ENCODE measurements around the gene FABP2. TPM values are rescaled to one million over a fixed set of nuclear protein-coding genes. Genes with fewer than 3 reads are reported as not detected.

Gene FABP2
- total and polyA plus RNA-seq, 2 of the 8 experiments (the other 6 are each of a cell fraction or from before 2014, with no cell fraction given): not detected

DNA sequence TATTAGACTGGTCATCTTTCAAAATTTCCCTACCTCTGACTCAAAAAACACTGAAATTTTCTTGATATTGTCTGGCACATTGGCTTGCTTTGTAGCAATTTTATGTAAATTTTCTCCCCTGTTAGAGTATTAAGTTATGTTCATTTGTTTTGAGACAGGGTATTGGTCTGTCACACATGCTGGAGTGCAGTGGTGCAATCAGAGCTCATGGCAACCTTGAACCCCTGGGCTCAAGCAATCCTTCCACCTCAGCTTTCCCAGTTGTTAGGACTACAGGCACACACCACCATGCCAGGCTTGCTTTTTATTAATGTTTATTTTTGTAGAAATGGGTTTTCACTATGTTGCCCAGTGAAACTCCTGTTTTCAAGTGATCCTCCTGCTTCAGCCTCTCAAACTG is 17.5 kb downstream of the FABP2 start (continued):
- TF ChIP-seq, protein P1, sequence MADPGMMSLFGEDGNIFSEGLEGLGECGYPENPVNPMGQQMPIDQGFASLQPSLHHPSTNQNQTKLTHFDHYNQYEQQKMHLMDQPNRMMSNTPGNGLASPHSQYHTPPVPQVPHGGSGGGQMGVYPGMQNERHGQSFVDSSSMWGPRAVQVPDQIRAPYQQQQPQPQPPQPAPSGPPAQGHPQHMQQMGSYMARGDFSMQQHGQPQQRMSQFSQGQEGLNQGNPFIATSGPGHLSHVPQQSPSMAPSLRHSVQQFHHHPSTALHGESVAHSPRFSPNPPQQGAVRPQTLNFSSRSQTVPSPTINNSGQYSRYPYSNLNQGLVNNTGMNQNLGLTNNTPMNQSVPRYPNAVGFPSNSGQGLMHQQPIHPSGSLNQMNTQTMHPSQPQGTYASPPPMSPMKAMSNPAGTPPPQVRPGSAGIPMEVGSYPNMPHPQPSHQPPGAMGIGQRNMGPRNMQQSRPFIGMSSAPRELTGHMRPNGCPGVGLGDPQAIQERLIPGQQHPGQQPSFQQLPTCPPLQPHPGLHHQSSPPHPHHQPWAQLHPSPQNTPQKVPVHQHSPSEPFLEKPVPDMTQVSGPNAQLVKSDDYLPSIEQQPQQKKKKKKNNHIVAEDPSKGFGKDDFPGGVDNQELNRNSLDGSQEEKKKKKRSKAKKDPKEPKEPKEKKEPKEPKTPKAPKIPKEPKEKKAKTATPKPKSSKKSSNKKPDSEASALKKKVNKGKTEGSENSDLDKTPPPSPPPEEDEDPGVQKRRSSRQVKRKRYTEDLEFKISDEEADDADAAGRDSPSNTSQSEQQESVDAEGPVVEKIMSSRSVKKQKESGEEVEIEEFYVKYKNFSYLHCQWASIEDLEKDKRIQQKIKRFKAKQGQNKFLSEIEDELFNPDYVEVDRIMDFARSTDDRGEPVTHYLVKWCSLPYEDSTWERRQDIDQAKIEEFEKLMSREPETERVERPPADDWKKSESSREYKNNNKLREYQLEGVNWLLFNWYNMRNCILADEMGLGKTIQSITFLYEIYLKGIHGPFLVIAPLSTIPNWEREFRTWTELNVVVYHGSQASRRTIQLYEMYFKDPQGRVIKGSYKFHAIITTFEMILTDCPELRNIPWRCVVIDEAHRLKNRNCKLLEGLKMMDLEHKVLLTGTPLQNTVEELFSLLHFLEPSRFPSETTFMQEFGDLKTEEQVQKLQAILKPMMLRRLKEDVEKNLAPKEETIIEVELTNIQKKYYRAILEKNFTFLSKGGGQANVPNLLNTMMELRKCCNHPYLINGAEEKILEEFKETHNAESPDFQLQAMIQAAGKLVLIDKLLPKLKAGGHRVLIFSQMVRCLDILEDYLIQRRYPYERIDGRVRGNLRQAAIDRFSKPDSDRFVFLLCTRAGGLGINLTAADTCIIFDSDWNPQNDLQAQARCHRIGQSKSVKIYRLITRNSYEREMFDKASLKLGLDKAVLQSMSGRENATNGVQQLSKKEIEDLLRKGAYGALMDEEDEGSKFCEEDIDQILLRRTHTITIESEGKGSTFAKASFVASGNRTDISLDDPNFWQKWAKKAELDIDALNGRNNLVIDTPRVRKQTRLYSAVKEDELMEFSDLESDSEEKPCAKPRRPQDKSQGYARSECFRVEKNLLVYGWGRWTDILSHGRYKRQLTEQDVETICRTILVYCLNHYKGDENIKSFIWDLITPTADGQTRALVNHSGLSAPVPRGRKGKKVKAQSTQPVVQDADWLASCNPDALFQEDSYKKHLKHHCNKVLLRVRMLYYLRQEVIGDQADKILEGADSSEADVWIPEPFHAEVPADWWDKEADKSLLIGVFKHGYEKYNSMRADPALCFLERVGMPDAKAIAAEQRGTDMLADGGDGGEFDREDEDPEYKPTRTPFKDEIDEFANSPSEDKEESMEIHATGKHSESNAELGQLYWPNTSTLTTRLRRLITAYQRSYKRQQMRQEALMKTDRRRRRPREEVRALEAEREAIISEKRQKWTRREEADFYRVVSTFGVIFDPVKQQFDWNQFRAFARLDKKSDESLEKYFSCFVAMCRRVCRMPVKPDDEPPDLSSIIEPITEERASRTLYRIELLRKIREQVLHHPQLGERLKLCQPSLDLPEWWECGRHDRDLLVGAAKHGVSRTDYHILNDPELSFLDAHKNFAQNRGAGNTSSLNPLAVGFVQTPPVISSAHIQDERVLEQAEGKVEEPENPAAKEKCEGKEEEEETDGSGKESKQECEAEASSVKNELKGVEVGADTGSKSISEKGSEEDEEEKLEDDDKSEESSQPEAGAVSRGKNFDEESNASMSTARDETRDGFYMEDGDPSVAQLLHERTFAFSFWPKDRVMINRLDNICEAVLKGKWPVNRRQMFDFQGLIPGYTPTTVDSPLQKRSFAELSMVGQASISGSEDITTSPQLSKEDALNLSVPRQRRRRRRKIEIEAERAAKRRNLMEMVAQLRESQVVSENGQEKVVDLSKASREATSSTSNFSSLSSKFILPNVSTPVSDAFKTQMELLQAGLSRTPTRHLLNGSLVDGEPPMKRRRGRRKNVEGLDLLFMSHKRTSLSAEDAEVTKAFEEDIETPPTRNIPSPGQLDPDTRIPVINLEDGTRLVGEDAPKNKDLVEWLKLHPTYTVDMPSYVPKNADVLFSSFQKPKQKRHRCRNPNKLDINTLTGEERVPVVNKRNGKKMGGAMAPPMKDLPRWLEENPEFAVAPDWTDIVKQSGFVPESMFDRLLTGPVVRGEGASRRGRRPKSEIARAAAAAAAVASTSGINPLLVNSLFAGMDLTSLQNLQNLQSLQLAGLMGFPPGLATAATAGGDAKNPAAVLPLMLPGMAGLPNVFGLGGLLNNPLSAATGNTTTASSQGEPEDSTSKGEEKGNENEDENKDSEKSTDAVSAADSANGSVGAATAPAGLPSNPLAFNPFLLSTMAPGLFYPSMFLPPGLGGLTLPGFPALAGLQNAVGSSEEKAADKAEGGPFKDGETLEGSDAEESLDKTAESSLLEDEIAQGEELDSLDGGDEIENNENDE (IDR thresholded peaks at IDR 0.05; ENCODE audit: insufficient replicate concordance, low read length): no peak
- TF ChIP-seq NANOG (IDR thresholded peaks at IDR 0.05; ENCODE audit: insufficient read depth, low read depth, low read length, poor library complexity, severe bottlenecking) (no peak), EGR1 (IDR thresholded peaks at IDR 0.05; ENCODE audit: borderline replicate concordance, low read depth, low read length) (no peak)

All from H1 (cell line).